NCI-H2227 (cell line): ENCODE results near the gene ACSF3.
"Not testable (repeated sequence)": the region's sequence is repeated elsewhere in the genome, so short reads cannot be mapped to it uniquely, and the experiment has no call there.

Experiments
- DNase-seq: peaks from one replicate; lab custom pipeline; 2025; ENCODE audit not compliant: unreplicated experiment; lab: John Stamatoyannopoulos, UW

The ACSF3 gene

DNA sequence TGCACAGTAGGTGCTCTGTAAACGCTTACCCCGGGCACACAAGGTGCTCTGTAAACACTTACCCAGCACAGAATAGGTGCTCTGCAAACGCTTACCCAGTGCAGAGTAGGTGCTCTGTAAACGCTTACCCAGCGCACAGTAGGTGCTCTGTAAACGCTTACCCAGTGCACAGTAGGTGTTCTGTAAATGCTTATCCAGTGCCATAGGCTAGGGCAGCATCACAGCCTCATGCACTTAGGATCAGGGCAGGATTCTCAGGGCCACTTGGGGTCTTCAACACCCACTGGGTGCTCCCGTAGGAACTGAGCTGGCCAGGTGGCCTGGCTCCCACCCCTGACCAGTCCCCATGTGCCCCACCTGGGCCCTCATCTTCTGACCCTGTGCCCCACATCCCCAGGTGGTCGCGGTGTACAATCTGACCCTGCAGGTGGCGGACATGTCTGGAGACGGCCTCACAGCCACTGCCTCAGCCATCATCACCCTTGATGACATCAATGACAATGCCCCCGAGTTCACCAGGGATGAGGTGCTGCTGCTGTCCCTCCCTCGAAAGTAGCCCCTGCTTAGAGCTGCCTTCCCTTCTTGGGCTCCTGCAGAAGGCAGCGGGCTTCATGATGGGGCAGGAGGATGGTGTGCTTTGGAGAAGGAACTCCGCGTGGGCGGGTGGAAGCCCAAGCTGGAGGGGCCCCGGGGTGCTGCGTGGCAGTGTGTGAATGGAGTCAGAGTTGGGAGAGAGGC lies 93.5 kb downstream of the ACSF3 start:
- DNase-seq: peak; percentile 12

DNA sequence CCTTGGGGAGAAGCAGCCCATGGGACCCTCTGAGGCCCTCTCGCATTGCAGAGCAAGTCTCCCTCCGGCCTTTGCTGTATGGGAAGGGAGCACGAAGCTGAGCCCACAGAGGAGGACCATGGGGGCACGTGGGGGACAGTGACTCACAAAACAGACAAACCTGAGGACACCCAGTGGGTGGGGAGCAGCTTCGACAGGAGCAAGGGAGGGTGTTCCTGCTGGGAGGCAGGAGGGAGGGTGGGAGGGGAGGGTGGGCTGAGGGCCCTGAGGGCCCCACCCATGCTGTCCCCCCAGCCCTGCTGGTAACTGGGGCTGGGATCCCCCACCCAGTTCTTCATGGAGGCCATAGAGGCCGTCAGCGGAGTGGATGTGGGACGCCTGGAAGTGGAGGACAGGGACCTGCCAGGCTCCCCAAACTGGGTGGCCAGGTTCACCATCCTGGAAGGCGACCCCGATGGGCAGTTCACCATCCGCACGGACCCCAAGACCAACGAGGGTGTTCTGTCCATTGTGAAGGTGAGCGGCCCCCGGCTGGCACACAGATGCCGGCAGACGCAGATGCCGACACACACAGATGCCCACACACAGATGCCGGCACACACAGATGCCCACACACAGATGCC lies 94.2 kb downstream of the ACSF3 start:
- DNase-seq: no peak

DNA sequence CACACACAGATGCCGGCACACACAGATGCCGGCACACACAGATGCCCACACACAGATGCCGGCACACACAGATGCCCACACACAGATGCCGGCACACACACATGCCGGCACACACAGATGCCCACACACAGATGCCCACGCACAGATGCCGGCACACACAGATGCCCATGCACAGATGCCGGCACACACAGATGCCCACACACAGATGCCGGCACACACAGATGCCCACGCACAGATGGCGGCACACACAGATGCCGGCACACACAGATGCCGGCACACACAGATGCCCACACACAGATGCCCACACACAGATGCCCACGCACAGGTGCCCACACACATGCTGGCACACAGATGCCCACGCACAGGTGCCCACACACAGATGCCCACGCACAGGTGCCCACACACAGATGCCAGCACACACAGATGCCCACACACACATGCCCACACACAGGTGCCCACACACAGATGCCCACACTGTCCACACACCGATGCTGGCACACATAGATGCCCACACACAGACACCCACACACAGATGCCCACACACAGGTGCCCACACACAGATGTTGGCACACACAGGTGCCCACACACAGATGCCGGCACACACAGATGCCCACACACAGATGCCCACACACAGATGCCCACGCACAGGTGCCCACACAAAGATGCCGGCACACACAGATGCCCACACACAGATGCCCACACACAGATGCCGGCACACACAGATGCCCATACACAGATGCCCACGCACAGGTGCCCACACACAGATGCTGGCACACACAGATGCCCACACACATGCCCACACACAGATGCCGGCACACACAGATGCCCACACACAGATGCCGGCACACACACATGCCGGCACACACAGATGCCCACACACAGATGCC lies 95.1 kb downstream of the ACSF3 start:
- DNase-seq: not testable (repeated sequence)

DNA sequence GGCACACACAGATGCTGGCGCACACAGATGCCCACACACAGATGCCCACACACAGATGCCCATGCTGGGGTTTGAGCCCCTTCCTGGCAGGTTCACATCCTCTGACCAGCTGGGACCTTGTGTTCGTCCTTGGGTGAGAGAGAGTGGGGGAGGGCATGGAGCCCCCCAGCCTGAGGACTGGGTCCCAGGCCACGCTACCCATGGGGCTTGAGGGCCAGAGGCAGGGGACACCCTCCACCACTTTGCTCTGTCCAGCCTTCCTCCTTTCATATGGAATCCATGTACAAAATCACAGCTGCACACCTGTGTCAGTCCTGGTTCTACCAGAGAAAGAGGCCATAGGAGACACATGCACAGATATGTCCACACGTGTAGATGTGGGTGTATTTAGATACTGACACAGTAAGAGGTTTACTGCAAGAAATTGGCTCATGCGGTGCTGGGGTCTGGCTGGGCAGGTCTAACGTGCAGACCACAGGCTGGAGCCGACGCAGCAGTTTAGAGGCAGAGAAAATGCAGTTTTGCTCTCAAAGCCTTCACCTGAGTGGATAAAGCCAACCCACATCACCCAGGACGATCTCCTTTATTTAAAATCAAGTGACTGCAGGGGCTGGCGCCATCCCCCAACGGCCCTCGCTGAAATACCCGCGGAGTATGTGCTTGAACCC lies 95.8 kb downstream of the ACSF3 start:
- no peak for DNase-seq

DNA sequence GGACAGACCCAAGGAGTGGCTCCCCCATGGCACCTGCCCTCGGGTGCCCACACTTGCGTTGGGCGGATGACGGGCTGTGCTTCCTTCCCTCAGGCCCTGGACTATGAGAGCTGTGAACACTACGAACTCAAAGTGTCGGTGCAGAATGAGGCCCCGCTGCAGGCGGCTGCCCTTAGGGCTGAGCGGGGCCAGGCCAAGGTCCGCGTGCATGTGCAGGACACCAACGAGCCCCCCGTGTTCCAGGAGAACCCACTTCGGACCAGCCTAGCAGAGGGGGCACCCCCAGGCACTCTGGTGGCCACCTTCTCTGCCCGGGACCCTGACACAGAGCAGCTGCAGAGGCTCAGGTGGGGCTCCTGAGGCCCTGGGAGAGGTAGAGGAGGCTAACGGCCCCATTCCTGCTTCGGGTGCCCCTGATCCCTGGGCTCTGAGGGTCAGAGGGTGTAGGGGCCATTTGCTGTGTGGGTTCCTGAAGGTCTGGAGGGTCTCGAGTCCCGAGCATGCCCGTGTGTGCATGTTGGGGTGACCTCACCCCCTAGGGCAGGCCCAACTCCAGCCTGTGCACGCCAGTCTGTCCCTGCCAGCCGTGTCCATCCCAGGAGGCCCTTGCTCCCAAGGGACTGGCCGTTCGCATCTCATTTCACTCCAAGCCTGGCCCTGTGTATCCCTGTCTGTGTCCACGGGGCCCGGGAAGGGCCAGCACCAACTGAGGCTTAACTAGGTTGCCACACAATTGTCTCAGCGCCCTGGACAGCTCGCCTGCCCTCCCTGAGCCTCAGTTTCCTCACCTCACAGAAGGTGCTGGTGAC lies 96.7 kb downstream of the ACSF3 start:
- no peak for DNase-seq

DNA sequence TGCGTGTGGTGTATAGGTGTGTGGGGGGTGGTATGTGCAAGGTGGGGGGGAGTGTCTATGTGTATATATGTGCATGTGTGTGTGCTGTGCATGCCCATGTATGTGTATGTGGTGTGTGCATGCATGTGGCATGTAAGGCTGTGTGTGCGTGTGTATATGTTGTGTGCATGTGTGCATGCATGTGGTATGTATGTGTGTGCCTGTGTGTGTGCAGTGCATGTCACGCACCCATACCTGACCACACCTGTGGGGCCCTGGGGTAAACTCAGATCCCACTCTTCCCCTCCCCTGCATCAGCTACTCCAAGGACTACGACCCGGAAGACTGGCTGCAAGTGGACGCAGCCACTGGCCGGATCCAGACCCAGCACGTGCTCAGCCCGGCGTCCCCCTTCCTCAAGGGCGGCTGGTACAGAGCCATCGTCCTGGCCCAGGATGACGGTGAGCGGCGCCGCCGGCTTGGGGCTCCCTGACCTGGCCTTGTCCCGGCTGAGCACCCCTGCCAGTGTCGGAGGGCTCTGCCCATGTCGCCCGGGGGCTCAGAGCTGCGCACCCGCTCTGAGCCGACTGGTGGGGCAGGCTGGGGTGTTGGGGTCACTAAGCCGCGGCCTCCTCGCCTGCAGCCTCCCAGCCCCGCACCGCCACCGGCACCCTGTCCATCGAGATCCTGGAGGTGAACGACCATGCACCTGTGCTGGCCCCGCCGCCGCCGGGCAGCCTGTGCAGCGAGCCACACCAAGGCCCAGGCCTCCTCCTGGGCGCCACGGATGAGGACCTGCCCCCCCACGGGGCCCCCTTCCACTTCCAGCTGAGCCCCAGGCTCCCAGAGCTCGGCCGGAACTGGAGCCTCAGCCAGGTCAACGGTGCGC lies 97.6 kb downstream of the ACSF3 start:
- DNase-seq: no peak

DNA sequence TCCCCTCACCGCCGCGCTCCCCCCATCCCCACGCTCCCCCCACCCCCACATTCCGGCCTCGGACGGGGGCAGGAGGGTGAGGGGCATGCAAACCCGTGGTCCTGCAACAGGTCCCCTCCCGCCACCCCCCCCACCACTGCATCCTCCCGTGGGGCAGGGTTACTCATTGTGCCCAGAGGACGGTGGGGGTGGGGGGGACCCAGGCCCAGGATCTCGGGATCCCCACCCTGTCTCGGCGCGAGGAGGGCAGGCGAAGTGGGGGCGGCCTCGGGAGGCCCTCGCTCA lies 98.2 kb downstream of the ACSF3 start:
- DNase-seq: no peak

DNA sequence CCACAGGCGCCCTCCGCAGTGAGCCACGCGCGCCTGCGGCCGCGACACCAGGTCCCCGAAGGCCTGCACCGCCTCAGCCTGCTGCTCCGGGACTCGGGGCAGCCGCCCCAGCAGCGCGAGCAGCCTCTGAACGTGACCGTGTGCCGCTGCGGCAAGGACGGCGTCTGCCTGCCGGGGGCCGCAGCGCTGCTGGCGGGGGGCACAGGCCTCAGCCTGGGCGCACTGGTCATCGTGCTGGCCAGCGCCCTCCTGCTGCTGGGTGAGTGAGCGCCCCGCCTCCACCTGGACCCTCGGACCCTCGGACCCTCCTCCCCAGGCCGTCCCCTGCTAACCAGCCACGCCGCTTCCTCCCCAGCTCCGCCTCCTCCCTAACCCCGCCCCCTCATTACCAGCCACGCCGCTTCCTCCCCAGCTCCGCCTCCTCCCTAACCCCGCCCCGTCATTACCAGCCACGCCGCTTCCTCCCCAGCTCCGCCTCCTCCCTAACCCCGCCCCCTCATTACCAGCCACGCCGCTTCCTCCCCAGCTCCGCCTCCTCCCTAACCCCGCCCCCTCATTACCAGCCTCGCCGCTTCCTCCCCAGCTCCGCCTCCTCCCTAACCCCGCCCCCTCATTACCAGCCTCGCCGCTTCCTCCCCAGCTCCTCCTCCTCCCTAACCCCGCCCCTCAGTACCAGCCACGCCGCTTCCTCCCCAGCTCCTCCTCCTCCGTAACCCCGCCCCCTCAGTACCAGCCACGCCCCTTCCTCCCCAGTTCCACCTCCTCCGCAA lies 98.7 kb downstream of the ACSF3 start:
- peak; percentile 62 for DNase-seq

DNA sequence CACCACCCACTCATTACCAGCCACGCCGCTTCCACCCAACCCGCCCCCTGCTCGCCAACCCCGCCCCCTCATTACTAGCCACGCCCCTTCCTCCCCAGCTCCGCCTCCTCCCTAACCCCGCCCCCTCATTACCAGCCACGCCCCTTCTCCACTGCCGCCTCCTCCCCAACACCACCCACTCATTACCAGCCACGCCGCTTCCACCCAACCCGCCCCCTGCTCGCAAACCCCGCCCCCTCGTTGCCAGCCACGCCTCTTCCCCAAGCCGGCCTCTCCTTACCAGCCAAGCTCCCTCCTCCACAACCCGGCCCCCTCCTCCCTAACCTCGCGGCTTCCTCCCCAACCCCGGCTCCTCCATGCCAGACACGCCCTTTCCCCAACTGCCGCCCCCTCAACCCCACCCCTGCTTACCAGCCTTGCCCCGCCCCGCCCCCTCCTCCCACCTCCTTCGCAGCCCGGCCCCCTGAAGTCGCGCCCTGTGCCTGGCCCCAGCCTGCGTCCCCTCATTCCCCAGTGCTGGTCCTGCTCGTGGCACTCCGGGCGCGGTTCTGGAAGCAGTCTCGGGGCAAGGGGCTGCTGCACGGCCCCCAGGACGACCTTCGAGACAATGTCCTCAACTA lies 99.4 kb downstream of the ACSF3 start:
- peak; percentile 32 for DNase-seq

DNA sequence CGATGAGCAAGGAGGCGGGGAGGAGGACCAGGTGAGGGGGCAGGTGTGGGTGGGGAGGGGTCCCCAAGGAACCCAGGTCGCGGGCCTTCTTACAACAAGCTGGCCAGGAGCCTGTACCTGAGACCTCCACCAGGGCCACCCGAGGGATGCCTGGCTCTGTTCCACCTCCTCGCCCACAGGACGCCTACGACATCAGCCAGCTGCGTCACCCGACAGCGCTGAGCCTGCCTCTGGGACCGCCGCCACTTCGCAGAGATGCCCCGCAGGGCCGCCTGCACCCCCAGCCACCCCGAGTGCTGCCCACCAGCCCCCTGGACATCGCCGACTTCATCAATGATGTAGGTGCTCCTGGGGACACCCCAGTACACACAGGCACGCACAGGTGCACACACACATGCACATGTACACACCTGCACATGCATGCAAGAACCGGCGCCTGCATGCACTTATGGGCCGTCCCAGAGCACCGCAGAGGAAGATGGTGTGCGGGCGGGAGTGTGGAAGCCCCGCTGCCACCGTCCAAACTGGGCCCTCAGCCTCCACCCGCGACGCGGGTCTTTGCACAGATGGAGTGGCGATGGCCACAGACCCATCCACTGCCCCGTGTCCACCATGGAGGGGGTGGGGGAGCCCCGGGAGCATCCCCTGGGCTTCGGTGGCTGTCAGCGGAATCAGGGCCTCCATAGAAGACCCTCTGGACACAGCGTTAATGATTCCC lies 100.1 kb downstream of the ACSF3 start:
- DNase-seq: no peak

DNA sequence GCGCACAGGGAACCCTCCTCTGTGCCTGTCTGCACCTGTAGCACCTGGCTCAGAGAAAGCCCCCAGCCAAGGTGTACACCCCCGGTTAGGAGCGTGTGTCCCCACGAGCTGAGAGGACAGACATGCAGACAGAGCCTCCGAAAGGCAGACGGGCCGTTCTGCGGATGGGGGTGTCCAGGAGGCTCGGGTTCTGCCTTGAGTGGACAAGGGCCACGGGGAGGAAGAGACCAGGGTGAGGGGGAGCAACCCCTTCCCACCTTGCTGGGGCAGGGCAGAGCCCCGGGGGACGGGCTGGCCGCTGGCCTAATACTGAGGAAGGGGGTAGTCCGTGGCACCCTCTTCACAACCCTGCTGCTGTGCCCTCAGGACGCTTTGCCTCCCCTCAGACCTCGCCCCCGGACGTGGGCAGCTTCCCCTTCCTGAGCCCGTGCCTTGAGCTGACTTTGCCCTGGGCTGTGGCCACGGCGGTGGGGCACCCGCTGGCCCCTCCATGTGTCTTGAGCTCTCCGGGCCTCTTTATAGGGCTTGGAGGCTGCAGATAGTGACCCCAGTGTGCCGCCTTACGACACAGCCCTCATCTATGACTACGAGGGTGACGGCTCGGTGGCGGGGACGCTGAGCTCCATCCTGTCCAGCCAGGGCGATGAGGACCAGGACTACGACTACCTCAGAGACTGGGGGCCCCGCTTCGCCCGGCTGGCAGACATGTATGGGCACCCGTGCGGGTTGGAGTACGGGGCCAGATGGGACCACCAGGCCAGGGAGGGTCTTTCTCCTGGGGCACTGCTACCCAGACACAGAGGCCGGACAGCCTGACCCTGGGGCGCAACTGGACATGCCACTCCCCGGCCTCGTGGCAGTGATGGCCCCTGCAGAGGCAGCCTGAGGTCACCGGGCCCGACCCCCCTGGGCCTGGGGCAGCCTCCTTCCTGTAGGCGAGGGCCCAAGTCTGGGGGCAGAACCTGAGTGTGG lies 101.0 kb downstream of the ACSF3 start:
- DNase-seq: no peak

DNA sequence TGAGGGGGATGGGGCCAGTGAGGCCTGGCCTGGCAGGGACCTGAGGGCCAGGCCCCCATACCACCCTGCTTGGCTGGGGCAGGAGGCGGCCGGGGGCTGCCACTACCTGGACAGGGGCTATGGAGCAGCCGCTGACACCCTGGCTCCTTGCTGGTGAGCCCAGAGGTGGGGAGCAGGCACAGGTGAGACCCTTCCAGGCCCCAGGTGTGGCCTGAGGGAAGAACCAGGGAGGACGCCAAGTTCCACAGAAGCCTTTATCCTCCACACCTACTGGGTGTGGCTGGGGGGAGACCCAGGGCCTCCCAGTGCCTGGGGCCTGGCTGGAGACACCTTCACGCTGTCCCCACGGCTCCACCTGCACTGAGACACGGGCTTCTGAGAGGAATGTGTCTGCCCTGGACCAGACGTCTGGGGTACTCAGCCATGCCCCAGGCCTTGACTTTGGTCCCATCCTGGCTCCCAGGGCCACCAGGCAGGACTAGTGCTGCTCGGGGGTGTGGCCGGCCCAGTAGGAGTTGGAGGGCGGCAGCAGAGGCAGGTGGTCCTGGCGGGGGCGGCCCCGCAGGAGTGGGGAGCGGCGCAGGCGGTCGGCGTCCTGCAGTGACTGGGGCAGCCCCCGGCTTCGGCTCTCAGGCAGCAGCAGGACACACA lies 102.0 kb downstream of the ACSF3 start:
- DNase-seq: no peak

DNA sequence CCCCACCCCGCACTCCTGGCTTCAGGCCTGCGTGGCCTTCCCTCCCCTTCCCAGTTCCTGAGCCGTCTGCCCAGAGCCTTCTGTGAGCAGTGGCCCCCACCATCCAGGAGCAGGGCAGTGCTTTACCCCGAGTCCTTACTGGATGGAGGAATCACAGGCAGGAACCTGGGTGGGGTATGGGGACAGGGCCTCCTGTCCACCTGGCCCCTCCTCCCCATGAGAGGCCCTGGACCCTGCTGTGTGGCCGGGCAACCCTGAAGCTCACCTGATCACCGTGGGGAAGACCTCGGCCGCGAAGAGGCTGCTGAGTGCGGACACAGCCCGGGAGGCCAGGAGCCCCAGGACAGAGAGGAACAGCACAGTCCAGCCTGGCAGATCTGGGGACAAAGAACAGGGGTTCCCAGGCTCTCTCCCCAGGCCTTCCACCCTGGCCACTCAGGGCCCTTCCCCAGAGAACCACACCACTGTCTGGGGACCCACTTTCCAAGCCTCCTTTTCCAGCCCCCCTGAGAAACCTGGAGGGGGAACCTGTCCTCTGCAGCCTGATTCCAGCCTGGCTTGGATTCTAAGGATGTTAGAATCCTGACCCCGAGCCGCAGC lies 103.5 kb downstream of the ACSF3 start:
- no peak for DNase-seq

DNA sequence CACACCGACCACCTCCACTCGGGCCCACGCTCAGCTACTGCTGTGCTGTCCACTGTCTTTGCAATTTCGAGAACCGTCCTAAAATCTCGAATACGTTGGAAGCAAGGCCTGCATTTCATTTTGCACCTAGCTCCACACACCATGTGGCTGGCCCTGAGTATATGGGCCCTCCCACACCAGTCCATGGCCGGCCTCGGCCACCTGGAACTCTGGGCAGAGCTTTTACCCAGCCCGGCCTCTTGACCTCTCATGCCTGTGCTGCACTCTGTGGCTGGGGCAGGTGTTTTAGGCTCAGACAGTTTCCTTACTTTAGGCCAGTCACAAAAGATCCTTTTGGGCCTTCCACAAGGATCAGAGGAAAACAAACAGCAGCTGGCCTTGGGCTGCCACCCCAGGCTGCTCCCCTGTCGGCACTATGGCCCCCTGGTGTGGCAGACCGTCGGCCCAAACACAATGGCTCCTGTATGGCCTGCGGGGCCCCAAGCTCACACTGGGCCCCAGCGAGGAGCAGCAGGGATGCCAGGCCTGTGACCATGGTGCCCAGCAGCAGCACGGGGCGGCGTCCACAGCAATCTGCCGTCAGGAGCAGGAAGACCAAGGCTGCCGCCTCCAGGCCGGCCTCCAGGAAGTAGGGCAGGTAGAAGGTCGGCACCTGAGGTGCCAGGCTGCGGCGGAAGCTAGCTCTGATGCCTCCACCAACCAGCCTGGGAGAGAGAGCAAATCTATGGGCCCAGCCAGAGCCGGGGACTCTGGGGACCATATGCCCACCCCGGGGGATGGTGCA lies 104.2 kb downstream of the ACSF3 start:
- DNase-seq: no peak
